GM12878 (cell line): ENCODE measurements around the gene TNF. TPM values are rescaled to one million over a fixed set of nuclear protein-coding genes. Genes with fewer than 3 reads are reported as not detected.
A peak's percentile ranks its signal among the peaks of the same experiment; 100 is the strongest.

Experiments
- ATAC-seq: fragments of 200-7000 bp; cut with Tn5 transposase; 3 replicates; pipeline ENCODE4 v1.9.1; 2020; ENCODE audit warnings: mild to moderate bottlenecking, moderate library complexity
- BruUV-seq: library from RNA; stranded (reverse); fragments of 400-500 nt; replicated peaks from 2 replicates; lab custom pipeline; 2021; lab: Mats Ljungman, UMichigan
- CTCF ChIA-PET: fragments of 300-600 bp; sonication (Branson Sonifier 250); formaldehyde crosslinking; extraction: SDS; loops from one replicate; lab custom pipeline; 2021; ENCODE audit warnings: inconsistent platforms; lab: Yijun Ruan, JAX
- POLR2A ChIA-PET: fragments of 350-600 bp; formaldehyde crosslinking; extraction: SDS; loops from one replicate; lab custom pipeline; 2021; ENCODE audit warnings: inconsistent platforms; lab: Charles Lee
- RAD21 ChIA-PET: fragments of 300-600 bp; sonication (Branson Sonifier 250); formaldehyde crosslinking; loops from one replicate; lab custom pipeline; 2023; ENCODE audit warnings: antibody characterized with exemption; ENCODE audit not compliant: unreplicated experiment; lab: Charles Lee
- SMC1A ChIA-PET: fragments of 300-600 bp; sonication (Branson Sonifier 250); formaldehyde crosslinking; loops from one replicate; lab custom pipeline; 2023; ENCODE audit not compliant: unreplicated experiment, uncharacterized antibody; lab: Charles Lee
- DNase-seq: peaks from one replicate; pipeline ENCODE4 v3.0.0-alpha.2; 2011; ENCODE audit warnings: low read depth, low spot score
- FAIRE-seq: peaks from 3 replicates; lab custom pipeline; 2011; peaks lifted over from hg19 to GRCh38; lab: Jason Lieb, UNC
- H2AFZ ChIP-seq: 2 replicates; pipeline ENCODE4 v1.6.0; 2011; ENCODE audit warnings: low read depth, low read length, control low read depth; ENCODE audit not compliant: control insufficient read depth
- H3K27ac ChIP-seq: 2 replicates; pipeline ENCODE4 v1.5.1; 2011; ENCODE audit warnings: control low read depth; ENCODE audit not compliant: control insufficient read depth, insufficient read depth
- H3K27me3 ChIP-seq, 2 experiments: replicated peaks in 1 of 2; 2 replicates each; pipeline versions ENCODE4 v1.6.0 to v1.6.1; 2011; ENCODE audit warnings: low read length in 1 of 2; ENCODE audit not compliant: control insufficient read depth in 2 of 2, insufficient read depth in 2 of 2
- H3K36me3 ChIP-seq, 2 experiments: 2 replicates each; pipeline ENCODE4 v1.5.1; 2011; ENCODE audit warnings: low read length in 1 of 2; ENCODE audit not compliant: control insufficient read depth in 2 of 2, insufficient read depth in 2 of 2
- H3K4me1 ChIP-seq: 2 replicates; pipeline ENCODE4 v1.6.1; 2011; ENCODE audit warnings: mild to moderate bottlenecking, low read length, moderate library complexity, mixed read lengths; ENCODE audit not compliant: control insufficient read depth, insufficient read depth
- H3K4me2 ChIP-seq: 2 replicates; pipeline ENCODE4 v1.6.0; 2011; ENCODE audit warnings: control low read depth; ENCODE audit not compliant: control insufficient read depth, insufficient read depth
- H3K4me3 ChIP-seq: fragments of 200-600 bp; sonication (generic); 2 replicates; pipeline ENCODE4 v1.5.1; 2016
- H3K79me2 ChIP-seq: 2 replicates; pipeline ENCODE4 v1.6.0; 2011; ENCODE audit warnings: low read length; ENCODE audit not compliant: control insufficient read depth, insufficient read depth
- H3K9ac ChIP-seq: 2 replicates; pipeline ENCODE4 v1.8.0; 2011; ENCODE audit warnings: low read length, control low read depth, mixed read lengths; ENCODE audit not compliant: control insufficient read depth, insufficient read depth
- H3K9me3 ChIP-seq: replicated peaks from 3 replicates; pipeline ENCODE4 v1.5.1; 2011; ENCODE audit warnings: mild to moderate bottlenecking, low read length; ENCODE audit not compliant: control insufficient read depth, insufficient read depth
- H4K20me1 ChIP-seq: 2 replicates; pipeline ENCODE4 v1.6.0; 2011; ENCODE audit not compliant: control insufficient read depth, insufficient read depth
- BMI1 ChIP-seq: fragments of 450-650 bp; IDR thresholded peaks from 2 replicates; pipeline ENCODE4 v1.6.1; 2016; ENCODE audit warnings: mild to moderate bottlenecking, moderate library complexity, borderline replicate concordance
- EED ChIP-seq: sonication (generic); IDR thresholded peaks from 2 replicates; pipeline ENCODE4 v1.6.1; 2016; ENCODE audit warnings: antibody characterized with exemption, low read depth
- FOXM1 ChIP-seq: IDR thresholded peaks from 2 replicates; pipeline ENCODE4 v1.6.1; 2012; ENCODE audit warnings: low read depth, mild to moderate bottlenecking, inconsistent platforms, low read length, moderate library complexity
- IKZF1 ChIP-seq: fragments of 450-650 bp; conservative IDR thresholded peaks from 2 replicates; pipeline ENCODE4 v1.6.1; 2017; ENCODE audit warnings: antibody characterized with exemption, mild to moderate bottlenecking
- IKZF2 ChIP-seq, 2 experiments: fragments of 450-650 bp; IDR thresholded peaks; 2 replicates each; pipeline ENCODE4 v1.6.1; 2017; ENCODE audit warnings: mild to moderate bottlenecking in 2 of 2, moderate library complexity in 2 of 2
- MTA3 ChIP-seq: IDR thresholded peaks from 2 replicates; pipeline ENCODE4 v1.6.1; 2012; ENCODE audit warnings: low read length, inconsistent platforms, borderline replicate concordance
- NR2C1 ChIP-seq: fragments of 450-650 bp; IDR thresholded peaks from 2 replicates; pipeline ENCODE4 v1.6.1; 2017; ENCODE audit warnings: antibody characterized with exemption, mild to moderate bottlenecking, moderate library complexity
- NR2F1 ChIP-seq: fragments of 450-650 bp; conservative IDR thresholded peaks from 2 replicates; pipeline ENCODE4 v1.6.1; 2017; ENCODE audit warnings: mild to moderate bottlenecking
- POLR2AphosphoS2 ChIP-seq: IDR thresholded peaks from 2 replicates; pipeline ENCODE4 v1.6.1; 2011; ENCODE audit warnings: low read depth, mild to moderate bottlenecking, low read length, improper control_type of control experiment, moderate library complexity
- RAD51 ChIP-seq: fragments of 450-650 bp; IDR thresholded peaks from 2 replicates; pipeline ENCODE4 v1.6.1; 2016; ENCODE audit warnings: moderate library complexity, mild to moderate bottlenecking, inconsistent platforms
- STAT3 ChIP-seq: IDR thresholded peaks from 2 replicates; pipeline ENCODE4 v1.6.1; 2011; ENCODE audit warnings: low read depth, low read length, improper control_type of control experiment
- TAF1 ChIP-seq: IDR thresholded peaks from 2 replicates; pipeline ENCODE4 v1.6.1; 2011; ENCODE audit warnings: mild to moderate bottlenecking, low read depth, low read length, borderline replicate concordance
- TARDBP ChIP-seq: IDR thresholded peaks from 2 replicates; pipeline ENCODE4 v1.6.1; 2016; ENCODE audit warnings: borderline replicate concordance
- YY1 ChIP-seq: IDR thresholded peaks from 2 replicates; pipeline ENCODE4 v1.6.1; 2011; ENCODE audit warnings: low read depth, mild to moderate bottlenecking, low read length
- ZNF207 ChIP-seq: fragments of 450-650 bp; IDR thresholded peaks from 2 replicates; pipeline ENCODE4 v1.6.1; 2014; ENCODE audit warnings: antibody characterized with exemption, mild to moderate bottlenecking, borderline replicate concordance
- WGBS: methylation state at CpG from one replicate; pipeline ENCODE4 v1.1.6; 2016; ENCODE audit warnings: low lambda C conversion rate; ENCODE audit not compliant: insufficient replicate concordance, insufficient coverage; ENCODE audit errors: missing lambda C conversion rate; 5-methylcytosine and 5-hydroxymethylcytosine counted together
- in situ Hi-C: fragments of 300-500 bp; cut with MboI; formaldehyde crosslinking; loops from 9 replicates; pipeline ENCODE4 v1.14.3; 2018; ENCODE audit warnings: mixed read lengths
- intact Hi-C: fragments of 100-400 bp; cut with micrococcal nuclease; formaldehyde crosslinking; loops from one replicate; pipeline ENCODE4 v1.14.2; 2022; ENCODE audit not compliant: unreplicated experiment
- polyA plus RNA-seq, 11 experiments: library from polyadenylated mRNA; depleted of rRNA in 4 of 11; unstranded in 6 of 11; stranded (reverse) in 5 of 11; fragments of >200 nt; fragmentation: Nextera tagmentation in 4 of 11; fragmentation: Illumina TruSeq in 1 of 11; extraction: Ambion mirVana in 4 of 11; extraction: Trizol in 1 of 11; gene quantifications; 1 replicate in 1 of 11; 2 replicates in 10 of 11; pipeline versions ENCODE4 v1.2.1 to v1.2.3, GENCODE V29; 2011 to 2016; ENCODE audit warnings: inconsistent platforms in 2 of 11, missing spikeins in 2 of 11, low read depth in 1 of 11
- total RNA-seq, 4 experiments: library from RNA; depleted of rRNA in 3 of 4; stranded (reverse); fragments of >200 nt in 3 of 4; fragmentation: Illumina TruSeq in 1 of 4; extraction: Trizol in 1 of 4; gene quantifications; 2 replicates each; pipeline versions ENCODE4 v1.2.1 to v1.2.3, GENCODE V29; 2013 to 2021

TNF gene
- total and polyA plus RNA-seq, 10 of the 15 experiments (the other 5 are each of a cell fraction or from before 2014, with no cell fraction given), result 18.0 to 94.8 (median 61.9) TPM

DNA sequence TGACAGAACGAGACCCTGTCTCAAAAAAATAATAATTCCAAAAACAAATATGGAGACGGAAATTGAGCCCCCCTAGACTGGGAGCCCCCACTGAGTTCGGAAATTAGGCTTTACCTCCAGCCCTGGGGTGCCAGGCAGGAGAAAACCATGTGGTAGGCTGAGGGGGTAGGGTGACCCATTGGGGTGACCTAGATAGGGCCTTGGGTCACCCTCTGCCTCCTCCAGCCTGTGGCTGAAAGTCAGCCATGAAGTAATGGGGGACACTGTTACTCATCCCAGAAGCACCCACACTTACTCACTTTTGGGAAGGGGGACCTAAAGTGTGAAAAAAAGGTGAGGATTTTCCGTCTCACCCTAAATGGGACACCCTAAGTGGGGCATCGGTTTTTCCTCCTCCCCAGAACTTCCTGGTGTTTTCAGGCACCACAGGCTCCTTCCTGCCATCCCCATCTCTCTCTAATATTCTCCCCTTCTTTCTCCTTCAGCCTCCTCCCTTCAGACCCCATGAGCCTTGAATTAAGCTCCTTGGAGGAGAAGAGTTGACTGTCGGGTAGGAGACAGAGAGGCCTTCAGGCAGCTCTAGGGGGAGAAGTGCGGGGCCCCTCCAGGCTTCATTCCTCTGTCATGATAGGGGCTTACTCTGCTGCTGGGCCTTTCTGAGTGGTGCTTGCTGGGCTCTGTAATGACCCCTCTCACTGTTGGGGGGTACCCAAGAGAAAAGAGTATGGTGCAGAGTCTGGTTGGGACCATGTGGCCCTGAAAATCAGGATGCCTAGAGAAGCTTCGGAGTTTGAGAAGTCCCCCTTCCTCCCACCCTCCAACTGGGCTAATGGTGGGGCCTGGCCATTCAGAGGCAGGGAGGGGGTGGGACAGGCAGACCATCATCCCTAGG is 4.4 kb downstream of the TNF start:
- WGBS, result 37% methylated on average over 8 of the region's 8 CpGs
- in situ Hi-C loops (no loop called here), intact Hi-C loops (loop anchor here (1.0 to 2.0 kb wide), 3 partner anchors 19 to 29 kb away; no protein-coding TSS in a partner anchor)
- DNase-seq (no peak), ATAC-seq (peak; percentile 4), FAIRE-seq (no peak)
- CTCF ChIA-PET, result interaction anchor here (0.9 to 31.0 kb wide), 8 partner anchors 13 to 250 kb away, joined by 3 to 2098 read pairs (median 4); partner anchors contain the start of genes AIF1, ATP6V1G2, DDX39B and LST1
- Histone ChIP-seq H3K4me1 (peaks cover 33% of the 10 kb centered on the region), H3K79me2 (peaks cover 75% of the 10 kb centered on the region), H3K27ac (peak overlapping the region; percentile 91), H3K9me3 (no peaks in the 10 kb centered on the region), H3K27me3 (no peaks in the 10 kb centered on the region), H3K9ac (peak overlapping the region; percentile 90), H4K20me1 (no peaks in the 10 kb centered on the region), H2AFZ (peak overlapping the region; percentile 45; the same call in 1 of the 2 replicates), H3K36me3 (peaks cover 0 to 7% of the 10 kb centered on the region in 2 experiments; a peak in 2 of 4 replicates), H3K4me2 (peak overlapping the region; percentile 95), H3K4me3 (peak overlapping the region; percentile 93)
- BruUV-seq, result no TSS peak
- POLR2A ChIA-PET, result interaction anchor here (0.6 to 17.1 kb wide), 8 partner anchors 8 to 283 kb away, joined by 3 to 282 read pairs (median 103); partner anchors contain the start of genes ATP6V1G2, LTA, NCR3 and NEU1
- SMC1A ChIA-PET, result interaction anchor here (0.8 to 45.5 kb wide), 5 partner anchors 15 to 81 kb away, joined by 4 to 1989 read pairs (median 8); partner anchors contain the start of genes AIF1, ATP6V1G2, DDX39B and LTA
- TF ChIP-seq NR2F1, result peak; percentile 70; the same call in 1 of the 2 replicates
- peak; percentile 36 to 46; a peak in 3 of 4 replicates for TF ChIP-seq IKZF2 (IDR thresholded peaks at IDR 0.05)
- peak; percentile 39; the same call in 1 of the 2 replicates for TF ChIP-seq YY1
- TF ChIP-seq TARDBP, result no peak
- peak; percentile 74; the same call in 1 of the 2 replicates for TF ChIP-seq POLR2AphosphoS2
- peak; percentile 64; the same call in 1 of the 2 replicates for TF ChIP-seq IKZF1
- TF ChIP-seq EED, result peak; percentile 73; the same call in 1 of the 2 replicates
- TF ChIP-seq NR2C1, result no peak
- TF ChIP-seq ZNF207, result 0 out of 2 replicates have a peak, but pooled peaks have one; percentile 26
- TF ChIP-seq FOXM1, result no peak
- TF ChIP-seq MTA3, result no peak
- no peak for TF ChIP-seq STAT3
- TF ChIP-seq TAF1, result 0 out of 2 replicates have a peak, but pooled peaks have one; percentile 8
- TF ChIP-seq RAD51, result no peak
- TF ChIP-seq BMI1, result no peak
- RAD21 ChIA-PET, result interaction anchor here (0.8 to 17.5 kb wide), 8 partner anchors 9 to 251 kb away, joined by 3 to 620 read pairs (median 5); partner anchors contain the start of genes ATP6V1G2, LTA, NCR3 and NFKBIL1
